Suprapubic skin (tissue), 4 donors: ENCODE measurements around the gene IL36RN.
"Not testable (repeated sequence)": the region's sequence is repeated elsewhere in the genome, so short reads cannot be mapped to it uniquely, and the experiment has no call there.

Source experiments
- POLR2A ChIP-seq, 2 donors: fragments of 450-650 bp; IDR thresholded peaks; one replicate each; pipeline ENCODE4 v1.6.1; 2017; ENCODE audit warnings: antibody characterized with exemption in 2 of 2, mild to moderate bottlenecking in 2 of 2, moderate library complexity in 2 of 2
- POLR2AphosphoS5 ChIP-seq, 3 donors: sonication (generic); formaldehyde crosslinking; IDR thresholded peaks; one replicate each; pipeline ENCODE4 v1.6.1; 2017; ENCODE audit warnings: antibody characterized with exemption in 3 of 3
- TF ChIP-seq, protein P1 (sequence below), 2 donors: fragments of 200-600 bp in 1 of 2; fragments of 450-650 bp in 1 of 2; sonication (generic) in 1 of 2; IDR thresholded peaks; one replicate each; pipeline ENCODE4 v1.5.1; 2016 to 2019; ENCODE audit warnings: antibody characterized with exemption in 2 of 2, mild to moderate bottlenecking in 1 of 2, moderate library complexity in 1 of 2

DNA sequence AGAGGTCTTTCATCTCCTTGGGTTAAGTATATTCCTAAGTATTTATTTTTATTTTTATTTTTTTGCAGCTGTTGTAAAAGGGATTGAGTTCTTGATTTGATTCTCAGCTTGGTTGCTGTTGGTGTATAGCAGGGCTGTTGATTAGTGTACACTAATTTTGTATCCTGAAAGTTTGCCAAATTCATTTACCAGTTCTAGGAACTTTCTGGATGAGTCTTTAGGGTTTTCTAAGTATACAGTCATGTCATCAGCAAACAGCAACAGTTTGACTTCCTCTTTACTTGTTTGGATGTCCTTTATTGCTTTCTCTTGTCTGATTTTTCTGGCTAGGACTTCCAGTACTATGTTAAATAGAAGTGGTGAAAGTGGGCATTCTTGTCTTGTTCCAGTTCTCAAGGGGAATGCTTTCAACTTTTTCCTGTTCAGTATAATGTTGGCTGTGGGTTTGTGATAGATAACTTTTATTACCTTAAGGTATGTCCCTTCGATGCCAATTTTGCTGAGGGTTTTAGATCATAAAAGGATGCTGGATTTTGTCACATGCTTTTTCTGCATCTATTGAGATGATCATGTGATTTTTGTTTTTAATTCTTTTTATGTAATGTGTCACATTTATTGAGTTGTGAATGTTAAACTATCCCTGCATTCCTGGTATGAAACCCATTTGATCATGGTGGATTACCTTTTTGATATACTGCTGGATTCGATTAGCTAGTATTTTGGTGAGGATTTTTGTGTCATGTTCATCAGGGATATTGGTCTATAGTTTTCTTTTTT lies 38.0 kb downstream of the IL36RN start:
- not testable (repeated sequence) for TF ChIP-seq POLR2AphosphoS5, POLR2A (IDR thresholded peaks at IDR 0.05)
- TF ChIP-seq, protein P1, sequence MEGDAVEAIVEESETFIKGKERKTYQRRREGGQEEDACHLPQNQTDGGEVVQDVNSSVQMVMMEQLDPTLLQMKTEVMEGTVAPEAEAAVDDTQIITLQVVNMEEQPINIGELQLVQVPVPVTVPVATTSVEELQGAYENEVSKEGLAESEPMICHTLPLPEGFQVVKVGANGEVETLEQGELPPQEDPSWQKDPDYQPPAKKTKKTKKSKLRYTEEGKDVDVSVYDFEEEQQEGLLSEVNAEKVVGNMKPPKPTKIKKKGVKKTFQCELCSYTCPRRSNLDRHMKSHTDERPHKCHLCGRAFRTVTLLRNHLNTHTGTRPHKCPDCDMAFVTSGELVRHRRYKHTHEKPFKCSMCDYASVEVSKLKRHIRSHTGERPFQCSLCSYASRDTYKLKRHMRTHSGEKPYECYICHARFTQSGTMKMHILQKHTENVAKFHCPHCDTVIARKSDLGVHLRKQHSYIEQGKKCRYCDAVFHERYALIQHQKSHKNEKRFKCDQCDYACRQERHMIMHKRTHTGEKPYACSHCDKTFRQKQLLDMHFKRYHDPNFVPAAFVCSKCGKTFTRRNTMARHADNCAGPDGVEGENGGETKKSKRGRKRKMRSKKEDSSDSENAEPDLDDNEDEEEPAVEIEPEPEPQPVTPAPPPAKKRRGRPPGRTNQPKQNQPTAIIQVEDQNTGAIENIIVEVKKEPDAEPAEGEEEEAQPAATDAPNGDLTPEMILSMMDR (IDR thresholded peaks at IDR 0.05) = not testable (repeated sequence)
